Astrocyte (in vitro differentiated cells and primary cell): ENCODE results near the gene AURKAIP1. TPM values are rescaled to one million over a fixed set of nuclear protein-coding genes. Genes with fewer than 3 reads are reported as not detected.

Experiments used
- DNase-seq: peaks from one replicate; pipeline ENCODE4 v3.0.0-alpha.2; 2010; ENCODE audit warnings: low read depth
- FAIRE-seq: peaks from 2 replicates; lab custom pipeline; 2011; peaks lifted over from hg19 to GRCh38; lab: Jason Lieb, UNC
- H2AFZ ChIP-seq: 2 replicates; pipeline ENCODE4 v1.6.0; 2012; ENCODE audit warnings: low read depth, low read length, inconsistent platforms
- H3K27ac ChIP-seq: 2 replicates; pipeline ENCODE4 v1.5.1; 2011; ENCODE audit warnings: low read depth, low read length, inconsistent platforms
- H3K27me3 ChIP-seq: 2 replicates; pipeline ENCODE4 v1.6.0; 2011; ENCODE audit warnings: low read length, inconsistent platforms; ENCODE audit not compliant: insufficient read depth
- H3K36me3 ChIP-seq: 2 replicates; pipeline ENCODE4 v1.5.1; 2011; ENCODE audit warnings: low read length, inconsistent platforms; ENCODE audit not compliant: insufficient read depth
- H3K4me1 ChIP-seq: 2 replicates; pipeline ENCODE4 v1.5.1; 2011; ENCODE audit warnings: low read length, inconsistent platforms; ENCODE audit not compliant: insufficient read depth
- H3K4me2 ChIP-seq: 2 replicates; pipeline ENCODE4 v1.6.0; 2012; ENCODE audit warnings: low read length, inconsistent platforms
- H3K4me3 ChIP-seq: 2 replicates; pipeline ENCODE4 v1.5.1; 2011; ENCODE audit warnings: low read depth, mild to moderate bottlenecking, low read length, inconsistent platforms; ENCODE audit not compliant: insufficient read depth
- H3K79me2 ChIP-seq: 2 replicates; pipeline ENCODE4 v1.6.0; 2012; ENCODE audit warnings: mild to moderate bottlenecking, low read length, inconsistent platforms; ENCODE audit not compliant: insufficient read depth
- H3K9ac ChIP-seq: 2 replicates; pipeline ENCODE4 v1.6.0; 2012; ENCODE audit warnings: mild to moderate bottlenecking, low read length, inconsistent platforms
- H3K9me3 ChIP-seq: 2 replicates; pipeline ENCODE4 v1.5.1; 2012; ENCODE audit warnings: low read depth, mild to moderate bottlenecking, low read length, inconsistent platforms; ENCODE audit not compliant: insufficient read depth
- H4K20me1 ChIP-seq: 2 replicates; pipeline ENCODE4 v1.6.0; 2012; ENCODE audit warnings: low read length, inconsistent platforms; ENCODE audit not compliant: insufficient read depth
- H3K27ac Mint-ChIP-seq: one replicate; pipeline ENCODE4 v1.8.0; 2021; ENCODE audit warnings: mild to moderate bottlenecking, mixed read lengths; ENCODE audit not compliant: unreplicated experiment
- H3K27me3 Mint-ChIP-seq: one replicate; pipeline ENCODE4 v1.8.0; 2021; ENCODE audit warnings: low read depth, mixed read lengths; ENCODE audit not compliant: unreplicated experiment
- H3K36me3 Mint-ChIP-seq: one replicate; pipeline ENCODE4 v1.8.0; 2021; ENCODE audit warnings: low read depth, mixed read lengths; ENCODE audit not compliant: unreplicated experiment
- H3K4me1 Mint-ChIP-seq: one replicate; pipeline ENCODE4 v1.8.0; 2021; ENCODE audit warnings: low read depth, mixed read lengths; ENCODE audit not compliant: unreplicated experiment
- H3K4me3 Mint-ChIP-seq: one replicate; pipeline ENCODE4 v1.8.0; 2021; ENCODE audit warnings: mild to moderate bottlenecking, moderate library complexity, mixed read lengths; ENCODE audit not compliant: unreplicated experiment
- H3K9me3 Mint-ChIP-seq: one replicate; pipeline ENCODE4 v1.8.0; 2021; ENCODE audit warnings: mild to moderate bottlenecking, mixed read lengths; ENCODE audit not compliant: unreplicated experiment
- EZH2 ChIP-seq: IDR thresholded peaks from 2 replicates; pipeline ENCODE4 v1.6.1; 2012; ENCODE audit warnings: mild to moderate bottlenecking, low read length, inconsistent platforms; ENCODE audit not compliant: insufficient read depth
- total RNA-seq: library from RNA; stranded (reverse); gene quantifications from 2 replicates; pipeline ENCODE4 v1.2.1, GENCODE V29; 2021
- TF ChIP-seq, protein P1 (sequence below): IDR thresholded peaks from 2 replicates; pipeline ENCODE4 v1.5.1; 2011; ENCODE audit warnings: low read depth, mild to moderate bottlenecking, inconsistent platforms, low read length, moderate library complexity; ENCODE audit not compliant: insufficient read depth

Gene AURKAIP1
- total RNA-seq, 1 donor from 2014 or later, result 135 TPM

DNA sequence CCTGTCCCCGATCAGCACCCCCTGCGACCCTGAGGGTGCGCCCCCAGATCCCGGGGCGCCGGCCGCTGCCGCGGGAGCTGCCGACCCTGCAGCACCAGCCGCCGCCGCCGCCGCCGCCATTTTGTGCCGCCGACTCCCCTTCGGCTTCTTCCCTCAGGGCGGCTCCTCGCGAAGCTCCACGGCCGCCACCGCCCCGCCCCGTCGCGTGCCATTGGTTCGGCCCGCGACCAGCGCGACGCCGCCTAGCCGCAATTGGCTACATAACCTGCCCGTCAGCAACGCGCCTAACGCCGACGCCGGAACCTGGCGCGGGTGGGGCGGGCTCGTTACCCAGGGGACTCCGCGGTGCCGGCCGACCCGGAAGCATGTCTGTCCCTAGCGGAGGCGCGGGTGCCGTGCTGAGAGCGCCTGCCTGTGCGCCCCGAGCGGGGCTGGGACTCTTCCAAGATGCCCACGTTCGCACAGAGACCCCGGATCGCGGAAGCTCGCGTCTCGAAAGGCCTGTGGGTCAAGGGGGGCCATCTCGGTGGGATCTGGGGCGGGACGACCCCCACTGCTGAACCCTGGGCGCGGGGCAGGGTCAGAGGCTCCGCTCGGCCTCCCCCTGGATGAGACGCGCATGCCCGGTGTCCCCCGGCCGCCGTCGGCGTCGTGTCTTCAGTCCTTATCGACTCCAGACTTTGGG, 24.3 kb upstream of the AURKAIP1 start, which contains the start of gene CCNL2:
TSS of gene CCNL2 (minus strand) at position 149 of the 685 bp plus-strand sequence. CDS start at position 120, 29 bp downstream.
- peaks cover 32% of the 10 kb centered on the region for H3K4me1 ChIP-seq
- Mint-ChIP-seq H3K4me3 (peak within 1 kb of the TSS; percentile 99), H3K36me3 (peaks cover 22% of the 10 kb centered on the region), H3K4me1 (peaks cover 39% of the 10 kb centered on the region), H3K27ac (peak within 1 kb of the TSS; percentile 96), H3K9me3 (no peaks in the 10 kb centered on the region), H3K27me3 (no peaks in the 10 kb centered on the region)
- TF ChIP-seq EZH2, result no peak
- TF ChIP-seq, protein P1, sequence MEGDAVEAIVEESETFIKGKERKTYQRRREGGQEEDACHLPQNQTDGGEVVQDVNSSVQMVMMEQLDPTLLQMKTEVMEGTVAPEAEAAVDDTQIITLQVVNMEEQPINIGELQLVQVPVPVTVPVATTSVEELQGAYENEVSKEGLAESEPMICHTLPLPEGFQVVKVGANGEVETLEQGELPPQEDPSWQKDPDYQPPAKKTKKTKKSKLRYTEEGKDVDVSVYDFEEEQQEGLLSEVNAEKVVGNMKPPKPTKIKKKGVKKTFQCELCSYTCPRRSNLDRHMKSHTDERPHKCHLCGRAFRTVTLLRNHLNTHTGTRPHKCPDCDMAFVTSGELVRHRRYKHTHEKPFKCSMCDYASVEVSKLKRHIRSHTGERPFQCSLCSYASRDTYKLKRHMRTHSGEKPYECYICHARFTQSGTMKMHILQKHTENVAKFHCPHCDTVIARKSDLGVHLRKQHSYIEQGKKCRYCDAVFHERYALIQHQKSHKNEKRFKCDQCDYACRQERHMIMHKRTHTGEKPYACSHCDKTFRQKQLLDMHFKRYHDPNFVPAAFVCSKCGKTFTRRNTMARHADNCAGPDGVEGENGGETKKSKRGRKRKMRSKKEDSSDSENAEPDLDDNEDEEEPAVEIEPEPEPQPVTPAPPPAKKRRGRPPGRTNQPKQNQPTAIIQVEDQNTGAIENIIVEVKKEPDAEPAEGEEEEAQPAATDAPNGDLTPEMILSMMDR, result peak; percentile 15
- peak; percentile 93 for DNase-seq
- peaks cover 30% of the 10 kb centered on the region for H3K36me3 ChIP-seq
- H3K4me3 ChIP-seq, result peak within 1 kb of the TSS; percentile 90
- H4K20me1 ChIP-seq, result peaks cover 54% of the 10 kb centered on the region
- peak within 1 kb of the TSS; percentile 70 for H2AFZ ChIP-seq
- no peaks in the 10 kb centered on the region for H3K9me3 ChIP-seq
- no peaks in the 10 kb centered on the region for H3K27me3 ChIP-seq
- FAIRE-seq, result no peak
- H3K9ac ChIP-seq, result peak within 1 kb of the TSS; percentile 95
- peak within 1 kb of the TSS; percentile 78 for H3K27ac ChIP-seq
- peak within 1 kb of the TSS; percentile 99 for H3K4me2 ChIP-seq
- H3K79me2 ChIP-seq, result peaks cover 84% of the 10 kb centered on the region

DNA sequence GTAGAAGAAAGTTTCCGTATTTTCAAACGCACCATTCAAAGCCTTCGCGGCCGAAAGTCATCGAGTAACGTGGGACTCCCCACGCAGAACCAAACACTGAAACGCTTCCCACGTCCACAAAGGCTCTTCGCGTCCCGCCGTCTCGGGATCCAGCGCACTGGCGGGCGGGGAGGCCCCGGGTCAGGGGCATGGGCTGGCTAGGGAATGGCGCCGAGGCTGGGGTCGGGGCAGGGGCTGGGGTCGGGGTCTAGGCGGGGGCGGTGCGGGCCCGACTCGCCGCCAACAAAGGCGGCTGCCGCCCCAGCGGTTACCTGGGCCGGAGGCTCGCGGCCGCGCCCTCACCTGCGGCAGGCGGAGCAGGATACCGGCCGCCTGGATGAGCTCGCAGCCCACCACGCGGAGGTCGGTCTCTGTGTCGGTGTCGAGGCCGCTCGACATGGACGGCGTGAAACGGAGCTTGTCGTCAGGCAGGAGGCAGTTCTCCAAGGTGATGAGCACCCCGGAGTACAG, 23.7 kb upstream of the AURKAIP1 start:
- Mint-ChIP-seq H3K4me1 (peaks cover 39% of the 10 kb centered on the region), H3K27me3 (no peaks in the 10 kb centered on the region), H3K27ac (peak overlapping the region; percentile 96), H3K4me3 (peak overlapping the region; percentile 99), H3K9me3 (no peaks in the 10 kb centered on the region), H3K36me3 (peaks cover 22% of the 10 kb centered on the region)
- H3K27me3 ChIP-seq, result no peaks in the 10 kb centered on the region
- peaks cover 34% of the 10 kb centered on the region for H3K36me3 ChIP-seq
- peaks cover 88% of the 10 kb centered on the region for H3K79me2 ChIP-seq
- peak overlapping the region; percentile 99 for H3K4me2 ChIP-seq
- H3K9me3 ChIP-seq, result no peaks in the 10 kb centered on the region
- peaks cover 59% of the 10 kb centered on the region for H4K20me1 ChIP-seq
- peak overlapping the region; percentile 78 for H3K27ac ChIP-seq
- H3K4me3 ChIP-seq, result peak overlapping the region; percentile 90
- TF ChIP-seq EZH2, result no peak
- TF ChIP-seq, protein P1, result no peak
- DNase-seq (no peak), FAIRE-seq (no peak)
- H3K4me1 ChIP-seq, result peaks cover 32% of the 10 kb centered on the region
- H2AFZ ChIP-seq, result peak overlapping the region; percentile 70
- H3K9ac ChIP-seq, result peak overlapping the region; percentile 95
